ENCODE data around the gene CCR5AS.

CCR5AS gene

DNA sequence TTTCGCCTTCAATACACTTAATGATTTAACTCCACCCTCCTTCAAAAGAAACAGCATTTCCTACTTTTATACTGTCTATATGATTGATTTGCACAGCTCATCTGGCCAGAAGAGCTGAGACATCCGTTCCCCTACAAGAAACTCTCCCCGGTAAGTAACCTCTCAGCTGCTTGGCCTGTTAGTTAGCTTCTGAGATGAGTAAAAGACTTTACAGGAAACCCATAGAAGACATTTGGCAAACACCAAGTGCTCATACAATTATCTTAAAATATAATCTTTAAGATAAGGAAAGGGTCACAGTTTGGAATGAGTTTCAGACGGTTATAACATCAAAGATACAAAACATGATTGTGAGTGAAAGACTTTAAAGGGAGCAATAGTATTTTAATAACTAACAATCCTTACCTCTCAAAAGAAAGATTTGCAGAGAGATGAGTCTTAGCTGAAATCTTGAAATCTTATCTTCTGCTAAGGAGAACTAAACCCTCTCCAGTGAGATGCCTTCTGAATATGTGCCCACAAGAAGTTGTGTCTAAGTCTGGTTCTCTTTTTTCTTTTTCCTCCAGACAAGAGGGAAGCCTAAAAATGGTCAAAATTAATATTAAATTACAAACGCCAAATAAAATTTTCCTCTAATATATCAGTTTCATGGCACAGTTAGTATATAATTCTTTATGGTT lies 35.9 kb downstream of the CCR5AS start, which contains the start of gene CCR5:
CCR5 (plus strand) TSS at position 108 of the 680 bp plus-strand sequence. CDS start 1,957 bp downstream, outside the sequence.
- intact Hi-C loops (cut with DNase I; ENCODE audit: low total_unique reads), result no loop called here
- DNase-seq (ENCODE audit: low spot score in 2 of 2), result no peak
- Histone ChIP-seq H3K4me1 (no peaks in the 10 kb centered on the region), H3K36me3 (no peaks in the 10 kb centered on the region), H3K27ac (no peak within 1 kb of the TSS), H3K27me3 (peaks cover 0 to 3% of the 10 kb centered on the region in 2 donors), H3K9me3 (no peaks in the 10 kb centered on the region), H3K4me3 (no peak within 1 kb of the TSS)
- TF ChIP-seq, protein P1, sequence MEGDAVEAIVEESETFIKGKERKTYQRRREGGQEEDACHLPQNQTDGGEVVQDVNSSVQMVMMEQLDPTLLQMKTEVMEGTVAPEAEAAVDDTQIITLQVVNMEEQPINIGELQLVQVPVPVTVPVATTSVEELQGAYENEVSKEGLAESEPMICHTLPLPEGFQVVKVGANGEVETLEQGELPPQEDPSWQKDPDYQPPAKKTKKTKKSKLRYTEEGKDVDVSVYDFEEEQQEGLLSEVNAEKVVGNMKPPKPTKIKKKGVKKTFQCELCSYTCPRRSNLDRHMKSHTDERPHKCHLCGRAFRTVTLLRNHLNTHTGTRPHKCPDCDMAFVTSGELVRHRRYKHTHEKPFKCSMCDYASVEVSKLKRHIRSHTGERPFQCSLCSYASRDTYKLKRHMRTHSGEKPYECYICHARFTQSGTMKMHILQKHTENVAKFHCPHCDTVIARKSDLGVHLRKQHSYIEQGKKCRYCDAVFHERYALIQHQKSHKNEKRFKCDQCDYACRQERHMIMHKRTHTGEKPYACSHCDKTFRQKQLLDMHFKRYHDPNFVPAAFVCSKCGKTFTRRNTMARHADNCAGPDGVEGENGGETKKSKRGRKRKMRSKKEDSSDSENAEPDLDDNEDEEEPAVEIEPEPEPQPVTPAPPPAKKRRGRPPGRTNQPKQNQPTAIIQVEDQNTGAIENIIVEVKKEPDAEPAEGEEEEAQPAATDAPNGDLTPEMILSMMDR (IDR thresholded peaks at IDR 0.05), result no peak
- TF ChIP-seq POLR2AphosphoS5 (IDR thresholded peaks at IDR 0.05), result no peak
- no peak for TF ChIP-seq POLR2A (IDR thresholded peaks at IDR 0.05)

GRCh38 chr3:46369675-46370132 lies 37.2 kb downstream of the CCR5AS start:
- Histone ChIP-seq H3K4me3 (no peak overlapping the region), H3K36me3 (no peaks in the 10 kb centered on the region), H3K4me1 (no peaks in the 10 kb centered on the region), H3K9me3 (no peaks in the 10 kb centered on the region), H3K27me3 (peaks cover 0 to 2% of the 10 kb centered on the region in 2 donors), H3K27ac (peak overlapping the region in 1 of 2 donors; percentile 21)
- TF ChIP-seq POLR2A (IDR thresholded peaks at IDR 0.05) (no peak), POLR2AphosphoS5 (IDR thresholded peaks at IDR 0.05) (no peak)
- TF ChIP-seq, protein P1 (IDR thresholded peaks at IDR 0.05), result no peak
- DNase-seq (ENCODE audit: low spot score in 2 of 2), result no peak
- intact Hi-C loops (cut with DNase I; ENCODE audit: low total_unique reads), result no loop called here

DNA sequence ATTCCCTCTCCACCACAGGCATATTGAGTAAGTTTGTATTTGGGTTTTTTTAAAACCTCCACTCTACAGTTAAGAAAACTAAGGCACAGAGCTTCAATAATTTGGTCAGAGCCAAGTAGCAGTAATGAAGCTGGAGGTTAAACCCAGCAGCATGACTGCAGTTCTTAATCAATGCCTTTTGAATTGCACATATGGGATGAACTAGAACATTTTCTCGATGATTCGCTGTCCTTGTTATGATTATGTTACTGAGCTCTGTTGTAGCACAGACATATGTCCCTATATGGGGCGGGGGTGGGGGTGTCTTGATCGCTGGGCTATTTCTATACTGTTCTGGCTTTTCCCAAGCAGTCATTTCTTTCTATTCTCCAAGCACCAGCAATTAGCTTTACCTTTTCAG lies 37.7 kb downstream of the CCR5AS start:
- DNase-seq (ENCODE audit: low spot score in 2 of 2), result no peak
- TF ChIP-seq, protein P1 (IDR thresholded peaks at IDR 0.05), result no peak
- TF ChIP-seq POLR2A (IDR thresholded peaks at IDR 0.05) (no peak), POLR2AphosphoS5 (IDR thresholded peaks at IDR 0.05) (no peak)
- no peaks in the 10 kb centered on the region for H3K27me3 ChIP-seq

DNA sequence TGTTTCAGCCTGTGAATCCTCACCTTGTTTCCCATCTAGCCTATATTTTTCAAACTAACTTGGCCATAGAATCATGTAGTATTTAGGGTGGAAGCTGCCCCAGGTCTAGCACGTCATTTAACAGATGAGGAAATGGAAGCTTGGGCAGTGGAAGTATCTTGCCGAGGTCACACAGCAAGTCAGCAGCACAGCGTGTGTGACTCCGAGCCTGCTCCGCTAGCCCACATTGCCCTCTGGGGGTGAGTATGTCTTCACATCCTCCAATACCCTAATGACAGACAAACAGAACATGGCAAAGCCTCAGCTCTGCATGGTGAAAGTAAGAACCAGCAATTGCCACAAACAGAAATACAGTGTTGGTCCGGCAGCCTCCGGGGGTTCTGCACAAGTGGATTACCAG lies 38.3 kb downstream of the CCR5AS start:
- intact Hi-C loops (cut with DNase I; ENCODE audit: low total_unique reads), result no loop called here
- no peak overlapping the region for H3K4me3 ChIP-seq
- no peak for DNase-seq (ENCODE audit: low spot score in 2 of 2)
- H3K9me3 ChIP-seq, result no peaks in the 10 kb centered on the region
- H3K27me3 ChIP-seq, result no peaks in the 10 kb centered on the region
- H3K27ac ChIP-seq, result no peak overlapping the region
- no peaks in the 10 kb centered on the region for H3K4me1 ChIP-seq
- TF ChIP-seq POLR2A (IDR thresholded peaks at IDR 0.05) (no peak), POLR2AphosphoS5 (IDR thresholded peaks at IDR 0.05) (no peak)
- TF ChIP-seq, protein P1 (IDR thresholded peaks at IDR 0.05), result no peak
- H3K36me3 ChIP-seq, result no peaks in the 10 kb centered on the region

More for the DNA sequence above, 37.7 kb downstream of the CCR5AS start:
- no peak overlapping the region for H3K27ac ChIP-seq
- H3K36me3 ChIP-seq, result no peaks in the 10 kb centered on the region
- no peaks in the 10 kb centered on the region for H3K9me3 ChIP-seq
- intact Hi-C loops (cut with DNase I; ENCODE audit: low total_unique reads), result no loop called here
- H3K4me3 ChIP-seq, result no peak overlapping the region
- no peaks in the 10 kb centered on the region for H3K4me1 ChIP-seq

- H3K27ac ChIP-seq, result no peak overlapping the region
- H3K27me3 ChIP-seq, result no peaks in the 10 kb centered on the region
Measured at GRCh38 chr3:46367811-46368210, 39.1 kb downstream of the CCR5AS start.

More at GRCh38 chr3:46367811-46368210, 39.1 kb downstream of the CCR5AS start:
- DNase-seq (ENCODE audit: low spot score in 2 of 2), result no peak
- intact Hi-C loops (cut with DNase I; ENCODE audit: low total_unique reads), result no loop called here
- Histone ChIP-seq H3K4me1 (no peaks in the 10 kb centered on the region), H3K9me3 (no peaks in the 10 kb centered on the region), H3K4me3 (no peak overlapping the region), H3K36me3 (no peaks in the 10 kb centered on the region)
- TF ChIP-seq, protein P1 (IDR thresholded peaks at IDR 0.05), result no peak
- no peak for TF ChIP-seq POLR2A (IDR thresholded peaks at IDR 0.05)
- TF ChIP-seq POLR2AphosphoS5 (IDR thresholded peaks at IDR 0.05), result no peak
